Measurements from ENCODE around the gene IKBKE. TPM values are rescaled to one million over a fixed set of nuclear protein-coding genes. Genes with fewer than 3 reads are reported as not detected.

IKBKE gene
- polyA plus RNA-seq, 1 donor from 2014 or later, result not detected

GRCh38 chr1:206471415-206471801 is 1.1 kb downstream of the IKBKE start:
- no peaks in the 10 kb centered on the region for H3K36me3 ChIP-seq (ENCODE audit: insufficient read depth, low read length)
- no peak overlapping the region for H3K4me2 ChIP-seq (ENCODE audit: low read length)
- no peaks in the 10 kb centered on the region for H3K9me3 ChIP-seq (ENCODE audit: low read length)
- H2AFZ ChIP-seq (ENCODE audit: low read depth, low read length), result no peak overlapping the region
- no peak overlapping the region for H3K4me3 ChIP-seq (ENCODE audit: low read length)
- H3K9me2 ChIP-seq (ENCODE audit: insufficient read depth, low read length), result no peaks in the 10 kb centered on the region
- TF ChIP-seq EZH2 (IDR thresholded peaks at IDR 0.05; ENCODE audit: borderline replicate concordance, insufficient read depth, low read length, poor library complexity, severe bottlenecking) (no peak), RAD21 (conservative IDR thresholded peaks at IDR 0.05) (no peak)
- H3K9ac ChIP-seq (ENCODE audit: low read length), result no peak overlapping the region
- H3K79me2 ChIP-seq (replicated peaks; ENCODE audit: insufficient read depth, low read length), result no peaks in the 10 kb centered on the region
- H3K27me3 ChIP-seq (ENCODE audit: insufficient read depth, low read depth, low read length), result no peaks in the 10 kb centered on the region
- H3K27ac ChIP-seq (ENCODE audit: low read length), result no peak overlapping the region
- H3F3A ChIP-seq (ENCODE audit: insufficient read depth, low read length, poor library complexity, severe bottlenecking), result no peaks in the 10 kb centered on the region
- H4K20me1 ChIP-seq (ENCODE audit: insufficient read depth), result no peaks in the 10 kb centered on the region

- no peak for TF ChIP-seq TAF1 (IDR thresholded peaks at IDR 0.05; ENCODE audit: low read depth)
- TF ChIP-seq REST (IDR thresholded peaks at IDR 0.05; ENCODE audit: borderline replicate concordance), result no peak
- TF ChIP-seq RAD21 (conservative IDR thresholded peaks at IDR 0.05), result no peak
- TF ChIP-seq EZH2 (IDR thresholded peaks at IDR 0.05; ENCODE audit: borderline replicate concordance, insufficient read depth, low read length, poor library complexity, severe bottlenecking), result no peak
- TF ChIP-seq EP300 (conservative IDR thresholded peaks at IDR 0.05; ENCODE audit: poor library complexity, severe bottlenecking), result no peak
- no peak for TF ChIP-seq CTCF (IDR thresholded peaks at IDR 0.05; ENCODE audit: poor library complexity, severe bottlenecking)
- no peak for TF ChIP-seq MXI1 (conservative IDR thresholded peaks at IDR 0.05; ENCODE audit: poor library complexity, severe bottlenecking)
- no peak for TF ChIP-seq POLR2AphosphoS5 (IDR thresholded peaks at IDR 0.05)
- TF ChIP-seq SMC3 (conservative IDR thresholded peaks at IDR 0.05; ENCODE audit: poor library complexity), result no peak
- no peaks in the 10 kb centered on the region for H3K36me3 ChIP-seq (ENCODE audit: insufficient read depth, low read length)
- no peaks in the 10 kb centered on the region for H3F3A ChIP-seq (ENCODE audit: insufficient read depth, low read length, poor library complexity, severe bottlenecking)
- H3K27me3 ChIP-seq (ENCODE audit: insufficient read depth, low read depth, low read length), result no peaks in the 10 kb centered on the region
- H3K9me2 ChIP-seq (ENCODE audit: insufficient read depth, low read length), result no peaks in the 10 kb centered on the region
- no peaks in the 10 kb centered on the region for H3K79me2 ChIP-seq (replicated peaks; ENCODE audit: insufficient read depth, low read length)
- H3K9ac ChIP-seq (ENCODE audit: low read length), result no peak overlapping the region
- H3K27ac ChIP-seq (ENCODE audit: low read length), result no peak overlapping the region
- H3K9me3 ChIP-seq (ENCODE audit: low read length), result no peaks in the 10 kb centered on the region
- no peak overlapping the region for H3K4me3 ChIP-seq (ENCODE audit: low read length)
- H4K20me1 ChIP-seq (ENCODE audit: insufficient read depth), result no peaks in the 10 kb centered on the region
- H3K4me2 ChIP-seq (ENCODE audit: low read length), result no peak overlapping the region
- H2AFZ ChIP-seq (ENCODE audit: low read depth, low read length), result no peak overlapping the region
These were observed 1.7 kb downstream of the IKBKE start for GRCh38 chr1:206472024-206472423.

GRCh38 chr1:206472454-206472853 is 2.2 kb downstream of the IKBKE start:
- Histone ChIP-seq H3K79me2 (replicated peaks; ENCODE audit: insufficient read depth, low read length) (no peaks in the 10 kb centered on the region), H3K27me3 (ENCODE audit: insufficient read depth, low read depth, low read length) (no peaks in the 10 kb centered on the region), H3K9me3 (ENCODE audit: low read length) (no peaks in the 10 kb centered on the region), H3K9ac (ENCODE audit: low read length) (no peak overlapping the region), H4K20me1 (ENCODE audit: insufficient read depth) (no peaks in the 10 kb centered on the region), H3K36me3 (ENCODE audit: insufficient read depth, low read length) (no peaks in the 10 kb centered on the region), H3F3A (ENCODE audit: insufficient read depth, low read length, poor library complexity, severe bottlenecking) (no peaks in the 10 kb centered on the region), H3K4me2 (ENCODE audit: low read length) (no peak overlapping the region), H3K27ac (ENCODE audit: low read length) (no peak overlapping the region), H2AFZ (ENCODE audit: low read depth, low read length) (no peak overlapping the region), H3K9me2 (ENCODE audit: insufficient read depth, low read length) (no peaks in the 10 kb centered on the region), H3K4me3 (ENCODE audit: low read length) (no peak overlapping the region)
- TF ChIP-seq MXI1 (conservative IDR thresholded peaks at IDR 0.05; ENCODE audit: poor library complexity, severe bottlenecking) (no peak), SMC3 (conservative IDR thresholded peaks at IDR 0.05; ENCODE audit: poor library complexity) (no peak), POLR2AphosphoS5 (IDR thresholded peaks at IDR 0.05) (no peak), EZH2 (IDR thresholded peaks at IDR 0.05; ENCODE audit: borderline replicate concordance, insufficient read depth, low read length, poor library complexity, severe bottlenecking) (no peak), EP300 (conservative IDR thresholded peaks at IDR 0.05; ENCODE audit: poor library complexity, severe bottlenecking) (no peak), TAF1 (IDR thresholded peaks at IDR 0.05; ENCODE audit: low read depth) (no peak), REST (IDR thresholded peaks at IDR 0.05; ENCODE audit: borderline replicate concordance) (no peak), RAD21 (conservative IDR thresholded peaks at IDR 0.05) (no peak), CTCF (IDR thresholded peaks at IDR 0.05; ENCODE audit: poor library complexity, severe bottlenecking) (no peak)
